ENCODE data around the gene FEM1A. TPM values are rescaled to one million over a fixed set of nuclear protein-coding genes. Genes with fewer than 3 reads are reported as not detected.

Gene FEM1A
- total and polyA plus RNA-seq, 10 of the 15 experiments (the other 5 are each of a cell fraction or from before 2014, with no cell fraction given) = 0.27 to 17.4 (median 3.8) TPM

- TF ChIP-seq GABPA (IDR thresholded peaks at IDR 0.05; ENCODE audit: low read depth) (peak; percentile 71), BCLAF1 (IDR thresholded peaks at IDR 0.05) (no peak), EP300 (IDR thresholded peaks at IDR 0.05; ENCODE audit: borderline replicate concordance in 1 of 2, control insufficient read depth in 1 of 2, low read depth in 2 of 2, low read length in 2 of 2) (no peak), ZBTB40 (IDR thresholded peaks at IDR 0.05; ENCODE audit: borderline replicate concordance) (no peak), USF2 (IDR thresholded peaks at IDR 0.05; ENCODE audit: borderline replicate concordance, low read depth, low read length) (peak; percentile 84), HDAC6 (IDR thresholded peaks at IDR 0.05; ENCODE audit: unreplicated experiment) (no peak), MTA3 (IDR thresholded peaks at IDR 0.05; ENCODE audit: borderline replicate concordance, low read length) (no peak), E4F1 (IDR thresholded peaks at IDR 0.05; ENCODE audit: borderline replicate concordance, partially characterized antibody) (no peak), CUX1 (IDR thresholded peaks at IDR 0.05; ENCODE audit: insufficient replicate concordance, low read depth, low read length) (no peak), PAX8 (IDR thresholded peaks at IDR 0.05) (no peak), SUPT20H (IDR thresholded peaks at IDR 0.05; ENCODE audit: borderline replicate concordance, control insufficient read depth, low read depth, low read length) (no peak)
These were observed 24.1 kb downstream of the FEM1A start (continued) for GRCh38 chr19:4815426-4816201.

All from GM12878 (cell line).